K562 (cell line): ENCODE results near the gene SUCO. TPM values are rescaled to one million over a fixed set of nuclear protein-coding genes. Genes with fewer than 3 reads are reported as not detected.

Experiments used
- ARID1B ChIP-seq: fragments of 450-650 bp; IDR thresholded peaks from 2 replicates; pipeline ENCODE4 v1.6.1; 2016; ENCODE audit warnings: antibody characterized with exemption, mild to moderate bottlenecking, inconsistent platforms
- CBX2 ChIP-seq: fragments of 200-600 bp; sonication (generic); IDR thresholded peaks from one replicate; pipeline ENCODE4 v1.6.1; 2012; ENCODE audit warnings: mild to moderate bottlenecking, low read length, inconsistent platforms; ENCODE audit not compliant: insufficient read depth, poor library complexity, severe bottlenecking
- FOXP1 ChIP-seq: sonication (generic); formaldehyde crosslinking; IDR thresholded peaks from 2 replicates; pipeline ENCODE4 v1.8.0; 2022; ENCODE audit warnings: mild to moderate bottlenecking, missing genetic modification reagents
- PRMT5 ChIP-seq: sonication (generic); formaldehyde crosslinking; IDR thresholded peaks from 2 replicates; pipeline ENCODE4 v1.5.0; 2020; ENCODE audit warnings: missing genetic modification reagents
- ZFP1 ChIP-seq: fragments of 450-650 bp; formaldehyde crosslinking; IDR thresholded peaks from 2 replicates; pipeline ENCODE4 v1.4.0; 2020; ENCODE audit warnings: mild to moderate bottlenecking, mixed read lengths
- polyA plus RNA-seq, 8 experiments: library from polyadenylated mRNA; depleted of rRNA in 4 of 8; stranded (reverse) in 5 of 8; unstranded in 3 of 8; fragments of >200 nt; fragmentation: Nextera tagmentation in 2 of 8; fragmentation: Illumina TruSeq in 1 of 8; extraction: Ambion mirVana in 2 of 8; extraction: Trizol in 1 of 8; gene quantifications; 2 replicates each; pipeline versions ENCODE4 v1.2.1 to v1.2.3, GENCODE V29; 2011 to 2014; ENCODE audit warnings: inconsistent platforms in 1 of 8, missing spikeins in 1 of 8
- total RNA-seq, 7 experiments: library from RNA; depleted of rRNA in 6 of 7; stranded (reverse); fragments of >200 nt in 6 of 7; fragmentation: Illumina TruSeq in 2 of 7; extraction: Trizol in 2 of 7; gene quantifications; 2 replicates each; pipeline versions ENCODE4 v1.2.1 to v1.2.3, GENCODE V29; 2011 to 2021; ENCODE audit warnings: low replicate concordance in 1 of 7
- TF ChIP-seq, protein P1 (sequence below): sonication (generic); formaldehyde crosslinking; IDR thresholded peaks from 2 replicates; pipeline ENCODE4 v1.8.0; 2022; ENCODE audit warnings: mild to moderate bottlenecking, missing genetic modification reagents, borderline replicate concordance
- TF ChIP-seq, protein P2 (sequence below): fragments of 250-450 bp; sonication (Bioruptor Pico); IDR thresholded peaks from 2 replicates; pipeline ENCODE4 v1.4.0; 2020; ENCODE audit warnings: borderline replicate concordance

SUCO gene
- total and polyA plus RNA-seq, 9 of the 15 experiments (the other 6 are each of a cell fraction or from before 2014, with no cell fraction given), result 2.5 to 20.6 (median 14.3) TPM

DNA sequence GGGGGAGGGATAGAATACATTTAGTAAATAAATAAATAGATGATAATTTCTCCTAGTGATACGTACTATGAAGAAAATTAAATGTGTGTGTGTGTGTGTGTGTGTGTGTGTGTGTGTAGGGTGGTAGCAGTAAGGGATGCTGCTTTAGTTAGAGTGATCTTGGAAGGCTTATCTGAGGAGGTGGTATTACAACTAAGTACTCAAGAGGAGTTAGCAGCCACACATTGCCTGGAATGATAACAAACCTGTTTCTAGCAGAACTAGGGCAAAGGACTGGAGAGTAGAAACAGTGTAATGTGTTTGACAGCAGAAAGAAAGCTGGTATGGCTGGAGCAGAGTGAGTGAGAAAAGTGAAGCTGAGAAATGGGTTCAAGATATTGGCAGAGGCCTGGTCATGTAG is 67.7 kb downstream of the SUCO start (continued):
- TF ChIP-seq, protein P1, sequence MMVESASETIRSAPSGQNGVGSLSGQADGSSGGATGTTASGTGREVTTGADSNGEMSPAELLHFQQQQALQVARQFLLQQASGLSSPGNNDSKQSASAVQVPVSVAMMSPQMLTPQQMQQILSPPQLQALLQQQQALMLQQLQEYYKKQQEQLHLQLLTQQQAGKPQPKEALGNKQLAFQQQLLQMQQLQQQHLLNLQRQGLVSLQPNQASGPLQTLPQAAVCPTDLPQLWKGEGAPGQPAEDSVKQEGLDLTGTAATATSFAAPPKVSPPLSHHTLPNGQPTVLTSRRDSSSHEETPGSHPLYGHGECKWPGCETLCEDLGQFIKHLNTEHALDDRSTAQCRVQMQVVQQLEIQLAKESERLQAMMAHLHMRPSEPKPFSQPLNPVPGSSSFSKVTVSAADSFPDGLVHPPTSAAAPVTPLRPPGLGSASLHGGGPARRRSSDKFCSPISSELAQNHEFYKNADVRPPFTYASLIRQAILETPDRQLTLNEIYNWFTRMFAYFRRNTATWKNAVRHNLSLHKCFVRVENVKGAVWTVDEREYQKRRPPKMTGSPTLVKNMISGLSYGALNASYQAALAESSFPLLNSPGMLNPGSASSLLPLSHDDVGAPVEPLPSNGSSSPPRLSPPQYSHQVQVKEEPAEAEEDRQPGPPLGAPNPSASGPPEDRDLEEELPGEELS (CRISPR knock-in tag), result no peak
- TF ChIP-seq FOXP1 (CRISPR knock-in tag) (no peak), ZFP1 (CRISPR knock-in tag) (no peak), CBX2 (no peak), ARID1B (peak; percentile 72), PRMT5 (CRISPR knock-in tag) (no peak)
- TF ChIP-seq, protein P2, sequence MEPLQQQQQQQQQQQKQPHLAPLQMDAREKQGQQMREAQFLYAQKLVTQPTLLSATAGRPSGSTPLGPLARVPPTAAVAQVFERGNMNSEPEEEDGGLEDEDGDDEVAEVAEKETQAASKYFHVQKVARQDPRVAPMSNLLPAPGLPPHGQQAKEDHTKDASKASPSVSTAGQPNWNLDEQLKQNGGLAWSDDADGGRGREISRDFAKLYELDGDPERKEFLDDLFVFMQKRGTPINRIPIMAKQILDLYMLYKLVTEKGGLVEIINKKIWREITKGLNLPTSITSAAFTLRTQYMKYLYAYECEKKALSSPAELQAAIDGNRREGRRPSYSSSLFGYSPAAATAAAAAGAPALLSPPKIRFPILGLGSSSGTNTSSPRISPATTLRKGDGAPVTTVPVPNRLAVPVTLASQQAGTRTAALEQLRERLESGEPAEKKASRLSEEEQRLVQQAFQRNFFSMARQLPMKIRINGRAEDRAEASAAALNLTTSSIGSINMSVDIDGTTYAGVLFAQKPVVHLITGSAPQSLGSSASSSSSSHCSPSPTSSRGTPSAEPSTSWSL (CRISPR knock-in tag), result no peak
